WERI-Rb-1 (cell line): Measurements from ENCODE around the gene TMPRSS13.

Experiments
- DNase-seq: peaks from one replicate; pipeline ENCODE4 v3.0.0-alpha.2; 2020
- H3K27ac ChIP-seq: fragments of 250-450 bp; sonication (Bioruptor Pico); 2 replicates; pipeline ENCODE4 v1.5.1; 2020; ENCODE audit warnings: mild to moderate bottlenecking, moderate library complexity
- H3K27me3 ChIP-seq: fragments of 250-450 bp; sonication (Bioruptor Pico); 2 replicates; pipeline ENCODE4 v1.5.1; 2021; ENCODE audit warnings: mild to moderate bottlenecking, low read depth, moderate library complexity; ENCODE audit not compliant: insufficient read depth, severe bottlenecking
- H3K36me3 ChIP-seq: fragments of 250-450 bp; sonication (Bioruptor Pico); 2 replicates; pipeline ENCODE4 v1.5.1; 2020; ENCODE audit warnings: mild to moderate bottlenecking, moderate library complexity
- H3K4me3 ChIP-seq: 2 replicates; pipeline ENCODE4 v1.5.1; 2011; ENCODE audit warnings: low read depth, mild to moderate bottlenecking, control low read depth, low read length
- H3K9me3 ChIP-seq: fragments of 250-450 bp; sonication (Bioruptor Pico); 2 replicates; pipeline ENCODE4 v1.5.1; 2021; ENCODE audit warnings: mild to moderate bottlenecking, moderate library complexity; ENCODE audit not compliant: severe bottlenecking
- CTCF ChIP-seq: IDR thresholded peaks from 2 replicates; pipeline ENCODE4 v1.5.1; 2011; ENCODE audit warnings: low read depth, mild to moderate bottlenecking, control low read depth, inconsistent platforms, low read length

The TMPRSS13 gene

GRCh38 chr11:117946842-117947526 is 17.8 kb upstream of the TMPRSS13 start:
- Histone ChIP-seq H3K27ac (no peak overlapping the region), H3K27me3 (no peaks in the 10 kb centered on the region), H3K36me3 (no peaks in the 10 kb centered on the region), H3K9me3 (peaks cover 4% of the 10 kb centered on the region), H3K4me3 (no peak overlapping the region)
- peak; percentile 96 for TF ChIP-seq CTCF
- peak; percentile 89 for DNase-seq

- TF ChIP-seq CTCF: no peak
These were observed 17.1 kb upstream of the TMPRSS13 start for GRCh38 chr11:117946156-117946841.

GRCh38 chr11:117945047-117945810 is 16.0 kb upstream of the TMPRSS13 start:
- DNase-seq: no peak
- H3K27me3 ChIP-seq: no peaks in the 10 kb centered on the region
- peaks cover 4% of the 10 kb centered on the region for H3K9me3 ChIP-seq
- peak; percentile 51 for TF ChIP-seq CTCF
- no peaks in the 10 kb centered on the region for H3K36me3 ChIP-seq
- H3K27ac ChIP-seq: no peak overlapping the region
- H3K4me3 ChIP-seq: no peak overlapping the region

More at GRCh38 chr11:117946156-117946841, 17.1 kb upstream of the TMPRSS13 start:
- Histone ChIP-seq H3K27ac (no peak overlapping the region), H3K36me3 (no peaks in the 10 kb centered on the region), H3K4me3 (no peak overlapping the region), H3K27me3 (no peaks in the 10 kb centered on the region), H3K9me3 (peaks cover 4% of the 10 kb centered on the region)
- DNase-seq: no peak

GRCh38 chr11:117944554-117944953 is 15.4 kb upstream of the TMPRSS13 start:
- no peak for DNase-seq
- TF ChIP-seq CTCF: no peak
- Histone ChIP-seq H3K9me3 (peaks cover 4% of the 10 kb centered on the region), H3K36me3 (no peaks in the 10 kb centered on the region), H3K27me3 (no peaks in the 10 kb centered on the region), H3K4me3 (no peak overlapping the region), H3K27ac (no peak overlapping the region)

GRCh38 chr11:117941976-117942654 is 12.9 kb upstream of the TMPRSS13 start:
- Histone ChIP-seq H3K36me3 (no peaks in the 10 kb centered on the region), H3K9me3 (peaks cover 4% of the 10 kb centered on the region), H3K27ac (no peak overlapping the region), H3K4me3 (no peak overlapping the region), H3K27me3 (no peaks in the 10 kb centered on the region)
- no peak for DNase-seq
- TF ChIP-seq CTCF: no peak
